ENCODE measurements around the gene LRCH1. TPM values are rescaled to one million over a fixed set of nuclear protein-coding genes. Genes with fewer than 3 reads are reported as not detected.

Gene LRCH1
- total RNA-seq, 1 experiment from 2014 or later: 5.5 TPM

GRCh38 chr13:46655377-46656180 is 102.6 kb downstream of the LRCH1 start:
- no peak for DNase-seq (ENCODE audit: extremely low read depth, low read depth)

- no peak for DNase-seq (ENCODE audit: extremely low read depth, low read depth)
Observed at GRCh38 chr13:46656786-46657185, 103.8 kb downstream of the LRCH1 start.

- DNase-seq (ENCODE audit: extremely low read depth, low read depth): no peak
Observed at GRCh38 chr13:46659413-46660065, 106.6 kb downstream of the LRCH1 start.

- DNase-seq (ENCODE audit: extremely low read depth, low read depth): no peak
Observed at GRCh38 chr13:46660416-46660815, 107.4 kb downstream of the LRCH1 start.

GRCh38 chr13:46660857-46661256 is 107.9 kb downstream of the LRCH1 start:
- DNase-seq (ENCODE audit: extremely low read depth, low read depth): no peak

- DNase-seq (ENCODE audit: extremely low read depth, low read depth): no peak
Observed at GRCh38 chr13:46662690-46663089, 109.7 kb downstream of the LRCH1 start.

- DNase-seq (ENCODE audit: extremely low read depth, low read depth): no peak
Observed at GRCh38 chr13:46663206-46664037, 110.5 kb downstream of the LRCH1 start.

GRCh38 chr13:46664195-46664594 is 111.2 kb downstream of the LRCH1 start:
- DNase-seq (ENCODE audit: extremely low read depth, low read depth): no peak

- no peak for DNase-seq (ENCODE audit: extremely low read depth, low read depth)
Observed at GRCh38 chr13:46665248-46665632, 112.3 kb downstream of the LRCH1 start.

- DNase-seq (ENCODE audit: extremely low read depth, low read depth): no peak
Observed at GRCh38 chr13:46665633-46666482, 112.9 kb downstream of the LRCH1 start.

GRCh38 chr13:46666727-46667456 is 113.9 kb downstream of the LRCH1 start:
- DNase-seq (ENCODE audit: extremely low read depth, low read depth): no peak

- no peak for DNase-seq (ENCODE audit: extremely low read depth, low read depth)
Observed at GRCh38 chr13:46667687-46668281, 114.8 kb downstream of the LRCH1 start.

GRCh38 chr13:46668302-46668720 is 115.3 kb downstream of the LRCH1 start:
- no peak for DNase-seq (ENCODE audit: extremely low read depth, low read depth)

- DNase-seq (ENCODE audit: extremely low read depth, low read depth): no peak
Observed at GRCh38 chr13:46668931-46669525, 116.1 kb downstream of the LRCH1 start.

GRCh38 chr13:46672338-46673090 is 119.5 kb downstream of the LRCH1 start:
- no peak for DNase-seq (ENCODE audit: extremely low read depth, low read depth)

- no peak for DNase-seq (ENCODE audit: extremely low read depth, low read depth)
Observed at GRCh38 chr13:46675016-46675415, 122.0 kb downstream of the LRCH1 start.

GRCh38 chr13:46676378-46676725 is 123.4 kb downstream of the LRCH1 start:
- DNase-seq (ENCODE audit: extremely low read depth, low read depth): no peak
